ENCODE data around the gene HMGB2. TPM values are rescaled to one million over a fixed set of nuclear protein-coding genes. Genes with fewer than 3 reads are reported as not detected.

Gene HMGB2
- total RNA-seq, 1 donor from 2014 or later = 27.9 TPM

GRCh38 chr4:173328236-173328901 is 5.8 kb downstream of the HMGB2 start:
- TF ChIP-seq CTCF (IDR thresholded peaks at IDR 0.05; ENCODE audit: insufficient read depth, low read length, severe bottlenecking) = no peak
- Histone ChIP-seq H3K27me3 (ENCODE audit: control insufficient read depth, insufficient read depth, low read length) (no peaks in the 10 kb centered on the region), H3K4me3 (ENCODE audit: low read depth, low read length) (no peak overlapping the region), H3K36me3 (ENCODE audit: control insufficient read depth, insufficient read depth, low read length) (peaks cover 2% of the 10 kb centered on the region)
- DNase-seq (ENCODE audit: low read depth) (no peak), FAIRE-seq (no peak)

GRCh38 chr4:173325007-173325736 is 9.0 kb downstream of the HMGB2 start:
- DNase-seq (ENCODE audit: low read depth) = no peak
- Histone ChIP-seq H3K27me3 (ENCODE audit: control insufficient read depth, insufficient read depth, low read length) (no peaks in the 10 kb centered on the region), H3K4me3 (ENCODE audit: low read depth, low read length) (no peak overlapping the region), H3K36me3 (ENCODE audit: control insufficient read depth, insufficient read depth, low read length) (no peaks in the 10 kb centered on the region)
- TF ChIP-seq CTCF (IDR thresholded peaks at IDR 0.05; ENCODE audit: insufficient read depth, low read length, severe bottlenecking) = no peak
- FAIRE-seq = no peak

- no peak overlapping the region for H3K4me3 ChIP-seq (ENCODE audit: low read depth, low read length)
- DNase-seq (ENCODE audit: low read depth) (peak; percentile 63), FAIRE-seq (no peak)
- no peaks in the 10 kb centered on the region for H3K27me3 ChIP-seq (ENCODE audit: control insufficient read depth, insufficient read depth, low read length)
- H3K36me3 ChIP-seq (ENCODE audit: control insufficient read depth, insufficient read depth, low read length) = no peaks in the 10 kb centered on the region
- TF ChIP-seq CTCF (IDR thresholded peaks at IDR 0.05; ENCODE audit: insufficient read depth, low read length, severe bottlenecking) = no peak
Measured at GRCh38 chr4:173319696-173320095, 14.5 kb downstream of the HMGB2 start.

DNA sequence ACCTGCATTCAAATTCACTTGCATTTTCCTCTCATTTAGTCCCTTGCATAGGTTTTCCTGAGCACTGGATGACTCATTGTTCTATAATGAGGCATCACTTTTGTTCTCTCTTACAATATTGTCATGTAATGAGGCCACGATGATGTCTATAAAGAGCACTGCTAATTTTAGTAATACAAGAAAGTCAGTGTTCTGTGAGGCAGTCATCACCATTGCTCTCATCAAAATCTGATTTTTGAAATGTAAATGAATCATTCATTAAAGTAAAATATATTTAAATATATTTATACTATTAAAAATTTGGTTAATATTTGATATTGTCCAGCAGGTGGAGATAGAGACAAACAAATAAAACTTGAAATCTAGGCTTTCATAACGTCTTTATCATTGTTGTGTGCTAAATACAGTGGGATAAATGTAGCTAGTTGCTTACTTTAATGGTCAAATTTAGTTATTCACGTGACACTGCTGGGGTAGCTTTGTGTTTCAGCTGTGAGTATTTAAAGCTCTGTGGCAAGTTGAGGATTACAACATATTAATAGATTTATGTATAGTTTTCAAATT is 15.4 kb downstream of the HMGB2 start:
- FAIRE-seq = no peak
- peak; percentile 11 for TF ChIP-seq CTCF (IDR thresholded peaks at IDR 0.05; ENCODE audit: insufficient read depth, low read length, severe bottlenecking)
- peak; percentile 77 for DNase-seq (ENCODE audit: low read depth)
- H3K4me3 ChIP-seq (ENCODE audit: low read depth, low read length) = no peak overlapping the region
- H3K27me3 ChIP-seq (ENCODE audit: control insufficient read depth, insufficient read depth, low read length) = no peaks in the 10 kb centered on the region
- peaks cover 2% of the 10 kb centered on the region for H3K36me3 ChIP-seq (ENCODE audit: control insufficient read depth, insufficient read depth, low read length)

GRCh38 chr4:173318240-173318639 is 15.9 kb downstream of the HMGB2 start:
- H3K36me3 ChIP-seq (ENCODE audit: control insufficient read depth, insufficient read depth, low read length) = peaks cover 2% of the 10 kb centered on the region
- FAIRE-seq = no peak
- H3K4me3 ChIP-seq (ENCODE audit: low read depth, low read length) = no peak overlapping the region
- no peak for DNase-seq (ENCODE audit: low read depth)
- no peaks in the 10 kb centered on the region for H3K27me3 ChIP-seq (ENCODE audit: control insufficient read depth, insufficient read depth, low read length)
- TF ChIP-seq CTCF (IDR thresholded peaks at IDR 0.05; ENCODE audit: insufficient read depth, low read length, severe bottlenecking) = no peak
